K562 (cell line): ENCODE data around the gene SIT1. TPM values are rescaled to one million over a fixed set of nuclear protein-coding genes. Genes with fewer than 3 reads are reported as not detected.

Experiments
- CSDE1 ChIP-seq, 2 experiments: fragments of 450-650 bp; IDR thresholded peaks; 2 replicates each; pipeline ENCODE4 v1.6.1; 2016; ENCODE audit warnings: mild to moderate bottlenecking in 1 of 2
- ELF1 ChIP-seq: fragments of 200-800 bp; sonication (Bioruptor generic); IDR thresholded peaks from 2 replicates; pipeline ENCODE4 v1.6.1; 2016; ENCODE audit warnings: missing genetic modification characterization, missing compliant biosample characterization
- NFATC3 ChIP-seq: fragments of 450-650 bp; IDR thresholded peaks from 2 replicates; pipeline ENCODE4 v1.6.1; 2017; ENCODE audit warnings: mild to moderate bottlenecking
- NUFIP1 ChIP-seq: fragments of 450-650 bp; IDR thresholded peaks from 2 replicates; pipeline ENCODE4 v1.6.1; 2018; ENCODE audit not compliant: partially characterized antibody
- RAD21 ChIP-seq, 2 experiments: fragments of 250-450 bp in 1 of 2; fragments of 450-650 bp in 1 of 2; sonication (Bioruptor Pico) in 1 of 2; formaldehyde crosslinking in 1 of 2; IDR thresholded peaks in 1 of 2; conservative IDR thresholded peaks in 1 of 2; 2 replicates each; pipeline versions ENCODE4 v1.4.0 to v1.8.0; 2020 to 2022; ENCODE audit warnings: mild to moderate bottlenecking in 2 of 2, moderate library complexity in 1 of 2
- ZBTB7A ChIP-seq: IDR thresholded peaks from 2 replicates; pipeline ENCODE4 v1.6.1; 2011; ENCODE audit warnings: low read depth, mild to moderate bottlenecking, low read length, moderate library complexity, borderline replicate concordance; ENCODE audit not compliant: control insufficient read depth
- ZNF384 ChIP-seq: IDR thresholded peaks from 2 replicates; pipeline ENCODE4 v1.6.1; 2012; ENCODE audit warnings: low read depth, low read length, improper control_type of control experiment
- polyA plus RNA-seq, 8 experiments: library from polyadenylated mRNA; depleted of rRNA in 4 of 8; stranded (reverse) in 5 of 8; unstranded in 3 of 8; fragments of >200 nt; fragmentation: Nextera tagmentation in 2 of 8; fragmentation: Illumina TruSeq in 1 of 8; extraction: Ambion mirVana in 2 of 8; extraction: Trizol in 1 of 8; gene quantifications; 2 replicates each; pipeline versions ENCODE4 v1.2.1 to v1.2.3, GENCODE V29; 2011 to 2014; ENCODE audit warnings: inconsistent platforms in 1 of 8, missing spikeins in 1 of 8
- total RNA-seq, 7 experiments: library from RNA; depleted of rRNA in 6 of 7; stranded (reverse); fragments of >200 nt in 6 of 7; fragmentation: Illumina TruSeq in 2 of 7; extraction: Trizol in 2 of 7; gene quantifications; 2 replicates each; pipeline versions ENCODE4 v1.2.1 to v1.2.3, GENCODE V29; 2011 to 2021; ENCODE audit warnings: low replicate concordance in 1 of 7
- TF ChIP-seq, protein P1 (sequence below), 2 experiments: IDR thresholded peaks; 2 replicates each; pipeline ENCODE4 v1.6.1; 2011; ENCODE audit warnings: borderline replicate concordance in 1 of 2, control low read depth in 1 of 2, low read depth in 1 of 2, low read length in 1 of 2, mild to moderate bottlenecking in 1 of 2, mixed read lengths in 1 of 2, moderate library complexity in 1 of 2; ENCODE audit not compliant: insufficient read depth in 1 of 2, insufficient read length in 1 of 2, poor library complexity in 1 of 2, severe bottlenecking in 1 of 2; ENCODE audit errors: extremely low read depth in 1 of 2
- TF ChIP-seq, protein P2 (sequence below): fragments of 250-450 bp; sonication (Bioruptor Pico); IDR thresholded peaks from 2 replicates; pipeline ENCODE4 v1.4.0; 2020
- TF ChIP-seq, protein P3 (sequence below): fragments of 450-650 bp; IDR thresholded peaks from 2 replicates; pipeline ENCODE4 v1.6.1; 2016; ENCODE audit warnings: antibody characterized with exemption
- TF ChIP-seq, protein P4 (sequence below): fragments of 450-650 bp; formaldehyde crosslinking; IDR thresholded peaks from 2 replicates; pipeline ENCODE4 v1.4.0; 2020; ENCODE audit warnings: mild to moderate bottlenecking, mixed read lengths
- TF ChIP-seq, protein P5 (sequence below): fragments of 250-450 bp; sonication (Bioruptor Pico); IDR thresholded peaks from 2 replicates; pipeline ENCODE4 v1.4.0; 2020; ENCODE audit warnings: mild to moderate bottlenecking, moderate library complexity

Gene SIT1
- total and polyA plus RNA-seq, 9 of the 15 experiments (the other 6 are each of a cell fraction or from before 2014, with no cell fraction given), result not detected

DNA sequence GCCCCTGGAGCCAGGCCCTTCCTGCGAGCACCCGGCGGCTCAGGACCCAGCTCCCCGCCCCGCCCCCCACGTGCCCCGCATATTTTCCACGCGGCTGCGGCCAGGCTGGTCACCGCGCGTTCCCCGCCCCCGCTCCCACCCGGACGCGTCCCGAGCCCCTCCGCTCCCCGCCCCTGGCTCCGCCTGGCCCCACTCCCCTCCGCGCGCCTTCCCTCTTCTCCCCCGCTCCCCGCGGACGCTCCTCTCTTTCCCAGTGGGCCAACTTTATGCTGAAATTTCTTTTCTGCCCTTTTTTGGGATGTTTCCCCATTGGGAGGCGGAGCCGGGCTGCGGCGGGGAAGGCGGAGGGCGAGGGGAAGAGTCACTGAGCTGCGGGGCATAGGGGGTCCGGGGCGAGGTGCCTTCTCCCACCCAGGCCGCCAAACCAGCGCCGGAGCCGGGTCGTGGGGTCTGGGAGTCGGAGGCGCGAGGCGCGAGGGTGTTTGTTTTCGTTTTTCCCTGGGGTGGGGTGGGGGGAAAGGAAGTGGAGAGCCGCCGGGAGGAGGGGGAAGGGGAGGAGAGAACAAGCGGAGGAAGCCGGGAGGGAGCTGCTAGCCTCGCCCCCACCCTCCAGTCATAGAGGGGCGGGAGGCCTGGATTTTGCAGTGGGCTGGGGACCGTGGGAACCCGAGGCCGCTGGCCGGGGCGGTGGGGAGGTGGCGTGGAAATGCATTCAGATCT, 40.0 kb upstream of the SIT1 start (continued):
- TF ChIP-seq, protein P1, sequence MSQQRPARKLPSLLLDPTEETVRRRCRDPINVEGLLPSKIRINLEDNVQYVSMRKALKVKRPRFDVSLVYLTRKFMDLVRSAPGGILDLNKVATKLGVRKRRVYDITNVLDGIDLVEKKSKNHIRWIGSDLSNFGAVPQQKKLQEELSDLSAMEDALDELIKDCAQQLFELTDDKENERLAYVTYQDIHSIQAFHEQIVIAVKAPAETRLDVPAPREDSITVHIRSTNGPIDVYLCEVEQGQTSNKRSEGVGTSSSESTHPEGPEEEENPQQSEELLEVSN (IDR thresholded peaks at IDR 0.05; ENCODE audit: borderline replicate concordance in 1 of 2, extremely low read depth in 1 of 2, insufficient read depth in 1 of 2, insufficient read length in 1 of 2, low read depth in 1 of 2, low read length in 1 of 2, poor library complexity in 1 of 2, severe bottlenecking in 1 of 2), result peak in 1 of 2 experiments; percentile 47
- TF ChIP-seq, protein P2, sequence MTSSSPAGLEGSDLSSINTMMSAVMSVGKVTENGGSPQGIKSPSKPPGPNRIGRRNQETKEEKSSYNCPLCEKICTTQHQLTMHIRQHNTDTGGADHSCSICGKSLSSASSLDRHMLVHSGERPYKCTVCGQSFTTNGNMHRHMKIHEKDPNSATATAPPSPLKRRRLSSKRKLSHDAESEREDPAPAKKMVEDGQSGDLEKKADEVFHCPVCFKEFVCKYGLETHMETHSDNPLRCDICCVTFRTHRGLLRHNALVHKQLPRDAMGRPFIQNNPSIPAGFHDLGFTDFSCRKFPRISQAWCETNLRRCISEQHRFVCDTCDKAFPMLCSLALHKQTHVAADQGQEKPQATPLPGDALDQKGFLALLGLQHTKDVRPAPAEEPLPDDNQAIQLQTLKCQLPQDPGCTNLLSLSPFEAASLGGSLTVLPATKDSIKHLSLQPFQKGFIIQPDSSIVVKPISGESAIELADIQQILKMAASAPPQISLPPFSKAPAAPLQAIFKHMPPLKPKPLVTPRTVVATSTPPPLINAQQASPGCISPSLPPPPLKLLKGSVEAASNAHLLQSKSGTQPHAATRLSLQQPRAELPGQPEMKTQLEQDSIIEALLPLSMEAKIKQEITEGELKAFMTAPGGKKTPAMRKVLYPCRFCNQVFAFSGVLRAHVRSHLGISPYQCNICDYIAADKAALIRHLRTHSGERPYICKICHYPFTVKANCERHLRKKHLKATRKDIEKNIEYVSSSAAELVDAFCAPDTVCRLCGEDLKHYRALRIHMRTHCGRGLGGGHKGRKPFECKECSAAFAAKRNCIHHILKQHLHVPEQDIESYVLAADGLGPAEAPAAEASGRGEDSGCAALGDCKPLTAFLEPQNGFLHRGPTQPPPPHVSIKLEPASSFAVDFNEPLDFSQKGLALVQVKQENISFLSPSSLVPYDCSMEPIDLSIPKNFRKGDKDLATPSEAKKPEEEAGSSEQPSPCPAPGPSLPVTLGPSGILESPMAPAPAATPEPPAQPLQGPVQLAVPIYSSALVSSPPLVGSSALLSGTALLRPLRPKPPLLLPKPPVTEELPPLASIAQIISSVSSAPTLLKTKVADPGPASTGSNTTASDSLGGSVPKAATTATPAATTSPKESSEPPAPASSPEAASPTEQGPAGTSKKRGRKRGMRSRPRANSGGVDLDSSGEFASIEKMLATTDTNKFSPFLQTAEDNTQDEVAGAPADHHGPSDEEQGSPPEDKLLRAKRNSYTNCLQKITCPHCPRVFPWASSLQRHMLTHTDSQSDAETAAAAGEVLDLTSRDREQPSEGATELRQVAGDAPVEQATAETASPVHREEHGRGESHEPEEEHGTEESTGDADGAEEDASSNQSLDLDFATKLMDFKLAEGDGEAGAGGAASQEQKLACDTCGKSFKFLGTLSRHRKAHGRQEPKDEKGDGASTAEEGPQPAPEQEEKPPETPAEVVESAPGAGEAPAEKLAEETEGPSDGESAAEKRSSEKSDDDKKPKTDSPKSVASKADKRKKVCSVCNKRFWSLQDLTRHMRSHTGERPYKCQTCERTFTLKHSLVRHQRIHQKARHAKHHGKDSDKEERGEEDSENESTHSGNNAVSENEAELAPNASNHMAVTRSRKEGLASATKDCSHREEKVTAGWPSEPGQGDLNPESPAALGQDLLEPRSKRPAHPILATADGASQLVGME, result no peak
- TF ChIP-seq, protein P3, sequence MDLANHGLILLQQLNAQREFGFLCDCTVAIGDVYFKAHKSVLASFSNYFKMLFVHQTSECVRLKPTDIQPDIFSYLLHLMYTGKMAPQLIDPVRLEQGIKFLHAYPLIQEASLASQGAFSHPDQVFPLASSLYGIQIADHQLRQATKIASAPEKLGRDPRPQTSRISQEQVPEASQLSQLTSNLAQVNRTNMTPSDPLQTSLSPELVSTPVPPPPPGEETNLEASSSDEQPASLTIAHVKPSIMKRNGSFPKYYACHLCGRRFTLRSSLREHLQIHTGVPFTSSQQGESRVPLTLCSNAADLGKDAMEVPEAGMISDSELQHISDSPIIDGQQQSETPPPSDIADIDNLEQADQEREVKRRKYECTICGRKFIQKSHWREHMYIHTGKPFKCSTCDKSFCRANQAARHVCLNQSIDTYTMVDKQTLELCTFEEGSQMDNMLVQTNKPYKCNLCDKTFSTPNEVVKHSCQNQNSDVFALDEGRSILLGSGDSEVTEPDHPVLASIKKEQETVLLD, result no peak
- TF ChIP-seq NUFIP1 (no peak), RAD21 (CRISPR knock-in tag; conservative IDR thresholded peaks at IDR 0.05 in 1 of 2, IDR thresholded peaks at IDR 0.05 in 1 of 2) (no peak), NFATC3 (no peak), ZBTB7A (0 out of 2 replicates have a peak, but pooled peaks have one; percentile 30), ELF1 (tag) (no peak), CSDE1 (IDR thresholded peaks at IDR 0.05) (no peak), ZNF384 (no peak)
- TF ChIP-seq, protein P4, sequence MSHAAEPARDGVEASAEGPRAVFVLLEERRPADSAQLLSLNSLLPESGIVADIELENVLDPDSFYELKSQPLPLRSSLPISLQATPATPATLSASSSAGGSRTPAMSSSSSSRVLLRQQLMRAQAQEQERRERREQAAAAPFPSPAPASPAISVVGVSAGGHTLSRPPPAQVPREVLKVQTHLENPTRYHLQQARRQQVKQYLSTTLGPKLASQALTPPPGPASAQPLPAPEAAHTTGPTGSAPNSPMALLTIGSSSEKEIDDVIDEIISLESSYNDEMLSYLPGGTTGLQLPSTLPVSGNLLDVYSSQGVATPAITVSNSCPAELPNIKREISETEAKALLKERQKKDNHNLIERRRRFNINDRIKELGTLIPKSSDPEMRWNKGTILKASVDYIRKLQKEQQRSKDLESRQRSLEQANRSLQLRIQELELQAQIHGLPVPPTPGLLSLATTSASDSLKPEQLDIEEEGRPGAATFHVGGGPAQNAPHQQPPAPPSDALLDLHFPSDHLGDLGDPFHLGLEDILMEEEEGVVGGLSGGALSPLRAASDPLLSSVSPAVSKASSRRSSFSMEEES (CRISPR knock-in tag), result no peak
- TF ChIP-seq, protein P5, sequence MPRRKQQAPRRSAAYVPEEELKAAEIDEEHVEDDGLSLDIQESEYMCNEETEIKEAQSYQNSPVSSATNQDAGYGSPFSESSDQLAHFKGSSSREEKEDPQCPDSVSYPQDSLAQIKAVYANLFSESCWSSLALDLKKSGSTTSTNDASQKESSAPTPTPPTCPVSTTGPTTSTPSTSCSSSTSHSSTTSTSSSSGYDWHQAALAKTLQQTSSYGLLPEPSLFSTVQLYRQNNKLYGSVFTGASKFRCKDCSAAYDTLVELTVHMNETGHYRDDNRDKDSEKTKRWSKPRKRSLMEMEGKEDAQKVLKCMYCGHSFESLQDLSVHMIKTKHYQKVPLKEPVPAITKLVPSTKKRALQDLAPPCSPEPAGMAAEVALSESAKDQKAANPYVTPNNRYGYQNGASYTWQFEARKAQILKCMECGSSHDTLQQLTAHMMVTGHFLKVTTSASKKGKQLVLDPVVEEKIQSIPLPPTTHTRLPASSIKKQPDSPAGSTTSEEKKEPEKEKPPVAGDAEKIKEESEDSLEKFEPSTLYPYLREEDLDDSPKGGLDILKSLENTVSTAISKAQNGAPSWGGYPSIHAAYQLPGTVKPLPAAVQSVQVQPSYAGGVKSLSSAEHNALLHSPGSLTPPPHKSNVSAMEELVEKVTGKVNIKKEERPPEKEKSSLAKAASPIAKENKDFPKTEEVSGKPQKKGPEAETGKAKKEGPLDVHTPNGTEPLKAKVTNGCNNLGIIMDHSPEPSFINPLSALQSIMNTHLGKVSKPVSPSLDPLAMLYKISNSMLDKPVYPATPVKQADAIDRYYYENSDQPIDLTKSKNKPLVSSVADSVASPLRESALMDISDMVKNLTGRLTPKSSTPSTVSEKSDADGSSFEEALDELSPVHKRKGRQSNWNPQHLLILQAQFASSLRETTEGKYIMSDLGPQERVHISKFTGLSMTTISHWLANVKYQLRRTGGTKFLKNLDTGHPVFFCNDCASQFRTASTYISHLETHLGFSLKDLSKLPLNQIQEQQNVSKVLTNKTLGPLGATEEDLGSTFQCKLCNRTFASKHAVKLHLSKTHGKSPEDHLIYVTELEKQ (CRISPR knock-in tag), result no peak
